ENCODE results near the gene RPA1. TPM values are rescaled to one million over a fixed set of nuclear protein-coding genes. Genes with fewer than 3 reads are reported as not detected.

Gene RPA1
- polyA plus RNA-seq, 3 donors = 101 to 135 (median 131) TPM

- DNase-seq (ENCODE audit: extremely low read depth in 1 of 11, low read depth in 9 of 11, low spot score in 4 of 11) = no peak
Measured at GRCh38 chr17:1897105-1897656, 67.4 kb downstream of the RPA1 start.

- no peak for DNase-seq (ENCODE audit: extremely low read depth in 1 of 11, low read depth in 9 of 11, low spot score in 4 of 11)
Measured at GRCh38 chr17:1898332-1898731, 68.5 kb downstream of the RPA1 start.

DNA sequence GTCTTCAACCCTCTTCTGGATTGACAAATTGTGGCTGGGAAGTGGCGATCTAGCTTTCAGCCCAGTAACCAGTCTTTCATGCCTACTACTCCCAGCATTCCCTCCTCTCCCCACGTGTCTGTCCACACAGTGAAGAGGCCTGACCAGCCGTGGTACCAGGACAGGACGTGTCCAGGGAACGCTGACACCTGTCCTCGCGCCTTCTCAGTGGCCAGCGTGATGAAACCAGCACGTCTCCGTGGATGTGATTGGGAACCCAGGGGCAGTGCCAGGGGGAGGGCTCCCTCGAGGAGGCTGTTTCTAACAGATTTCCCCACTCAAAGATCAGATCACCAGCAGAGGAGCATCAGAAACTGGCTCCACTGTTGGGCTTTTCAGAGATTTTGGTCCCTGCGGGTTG, 69.1 kb downstream of the RPA1 start:
- no peak for DNase-seq (ENCODE audit: extremely low read depth in 1 of 11, low read depth in 9 of 11, low spot score in 4 of 11)

- no peak for DNase-seq (ENCODE audit: extremely low read depth in 1 of 11, low read depth in 9 of 11, low spot score in 4 of 11)
Measured at GRCh38 chr17:1899403-1900000, 69.7 kb downstream of the RPA1 start.

GRCh38 chr17:1904273-1905182, 74.7 kb downstream of the RPA1 start:
- no peak for DNase-seq (ENCODE audit: extremely low read depth in 1 of 11, low read depth in 9 of 11, low spot score in 4 of 11)

GRCh38 chr17:1905190-1905913, 75.5 kb downstream of the RPA1 start:
- no peak for DNase-seq (ENCODE audit: extremely low read depth in 1 of 11, low read depth in 9 of 11, low spot score in 4 of 11)

- DNase-seq (ENCODE audit: extremely low read depth in 1 of 11, low read depth in 9 of 11, low spot score in 4 of 11) = no peak
Measured at GRCh38 chr17:1906662-1907101, 76.9 kb downstream of the RPA1 start.

DNA sequence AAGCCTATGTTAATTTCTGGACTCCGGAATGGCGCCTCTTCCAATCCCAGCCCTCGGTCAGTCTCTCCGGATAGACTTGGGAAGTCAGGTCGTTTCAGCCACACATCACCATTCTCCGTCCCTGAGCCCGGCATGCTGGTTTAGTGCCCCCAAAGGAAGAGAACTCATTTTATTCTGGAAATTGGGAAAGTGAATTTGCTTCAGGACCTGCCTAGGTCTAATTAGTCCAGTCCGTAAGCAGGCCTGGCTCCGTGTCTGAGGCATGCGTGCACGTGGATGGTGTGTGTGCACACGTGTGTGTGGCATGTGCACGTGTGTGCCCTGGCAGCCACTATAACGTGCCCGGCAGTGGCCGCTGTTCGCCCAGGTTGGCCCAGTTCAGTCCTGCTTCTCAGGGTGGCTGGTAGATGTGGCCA, 77.4 kb downstream of the RPA1 start:
- DNase-seq (ENCODE audit: extremely low read depth in 1 of 11, low read depth in 9 of 11, low spot score in 4 of 11) = no peak

GRCh38 chr17:1907909-1908698, 78.3 kb downstream of the RPA1 start:
- DNase-seq (ENCODE audit: extremely low read depth in 1 of 11, low read depth in 9 of 11, low spot score in 4 of 11) = no peak

- peak in 10 of 11 donors; percentile 59 to 86 (median 70) for DNase-seq (ENCODE audit: extremely low read depth in 1 of 11, low read depth in 9 of 11, low spot score in 4 of 11)
Measured at GRCh38 chr17:1908699-1909309, 79.0 kb downstream of the RPA1 start.

- DNase-seq (ENCODE audit: extremely low read depth in 1 of 11, low read depth in 9 of 11, low spot score in 4 of 11) = no peak
Measured at GRCh38 chr17:1909985-1910384, 80.2 kb downstream of the RPA1 start.

- no peak for DNase-seq (ENCODE audit: extremely low read depth in 1 of 11, low read depth in 9 of 11, low spot score in 4 of 11)
Measured at GRCh38 chr17:1912146-1912545, 82.3 kb downstream of the RPA1 start.

DNA sequence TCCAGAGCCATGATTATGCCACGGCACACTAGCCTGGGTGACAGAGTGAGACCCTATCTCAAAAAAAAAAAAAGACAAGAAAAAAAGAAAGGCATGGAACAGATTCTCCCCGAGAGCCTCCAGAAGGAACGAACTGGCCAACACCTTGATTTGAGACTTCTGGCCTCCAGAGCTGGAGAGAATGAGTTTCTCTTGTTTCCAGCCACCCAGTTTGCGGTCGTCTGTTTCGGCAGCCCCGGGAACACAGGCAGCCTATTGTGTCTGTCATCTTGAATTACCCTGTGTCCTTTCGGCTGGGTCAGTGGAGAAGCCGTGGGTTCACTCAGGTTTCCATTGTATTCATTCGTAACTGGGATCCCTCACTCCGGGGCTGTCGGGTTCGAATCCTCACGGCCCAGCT, 83.9 kb downstream of the RPA1 start:
- no peak for DNase-seq (ENCODE audit: extremely low read depth in 1 of 11, low read depth in 9 of 11, low spot score in 4 of 11)

GRCh38 chr17:1914661-1915083, 84.9 kb downstream of the RPA1 start:
- no peak for DNase-seq (ENCODE audit: extremely low read depth in 1 of 11, low read depth in 9 of 11, low spot score in 4 of 11)

DNA sequence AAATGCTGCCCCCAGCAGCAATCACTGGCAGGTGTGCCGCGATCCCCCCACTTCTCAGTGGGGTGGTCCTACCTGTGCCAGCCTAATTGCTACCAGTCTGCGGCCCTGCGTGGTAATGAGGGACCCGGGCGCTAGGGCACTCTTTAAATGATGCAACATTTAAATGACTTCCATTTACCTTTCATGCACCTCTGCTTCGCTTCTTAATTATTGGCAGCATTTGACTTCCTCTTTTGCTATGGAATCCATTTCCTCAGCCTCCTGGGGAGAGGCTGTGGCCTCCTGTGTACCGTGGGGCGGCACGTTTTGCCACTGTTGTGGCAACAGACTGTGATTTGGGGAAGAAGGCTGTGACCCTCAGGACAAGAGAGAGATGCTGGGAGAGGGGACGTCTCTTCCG, 86.1 kb downstream of the RPA1 start:
- DNase-seq (ENCODE audit: extremely low read depth in 1 of 11, low read depth in 9 of 11, low spot score in 4 of 11) = no peak

DNA sequence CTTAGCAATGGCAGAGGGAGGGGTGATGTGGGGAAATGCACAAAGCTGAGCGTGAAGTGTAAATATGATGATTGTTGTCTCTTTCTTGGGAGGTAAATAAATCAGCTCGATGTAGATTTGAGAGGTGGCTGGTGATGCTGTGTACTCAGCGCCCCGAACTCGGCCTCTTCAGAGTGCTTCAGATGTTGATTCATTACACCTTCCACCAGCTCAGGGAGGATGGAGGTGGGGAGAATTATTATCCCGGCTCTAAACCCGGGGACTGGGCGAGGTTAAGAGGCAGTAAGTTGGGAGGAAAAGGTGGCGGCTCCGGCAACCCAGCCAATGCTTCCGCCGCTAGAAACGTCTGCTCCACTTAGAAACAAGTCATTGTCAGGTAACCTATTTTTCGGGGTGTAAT, 86.5 kb downstream of the RPA1 start:
- no peak for DNase-seq (ENCODE audit: extremely low read depth in 1 of 11, low read depth in 9 of 11, low spot score in 4 of 11)

DNA sequence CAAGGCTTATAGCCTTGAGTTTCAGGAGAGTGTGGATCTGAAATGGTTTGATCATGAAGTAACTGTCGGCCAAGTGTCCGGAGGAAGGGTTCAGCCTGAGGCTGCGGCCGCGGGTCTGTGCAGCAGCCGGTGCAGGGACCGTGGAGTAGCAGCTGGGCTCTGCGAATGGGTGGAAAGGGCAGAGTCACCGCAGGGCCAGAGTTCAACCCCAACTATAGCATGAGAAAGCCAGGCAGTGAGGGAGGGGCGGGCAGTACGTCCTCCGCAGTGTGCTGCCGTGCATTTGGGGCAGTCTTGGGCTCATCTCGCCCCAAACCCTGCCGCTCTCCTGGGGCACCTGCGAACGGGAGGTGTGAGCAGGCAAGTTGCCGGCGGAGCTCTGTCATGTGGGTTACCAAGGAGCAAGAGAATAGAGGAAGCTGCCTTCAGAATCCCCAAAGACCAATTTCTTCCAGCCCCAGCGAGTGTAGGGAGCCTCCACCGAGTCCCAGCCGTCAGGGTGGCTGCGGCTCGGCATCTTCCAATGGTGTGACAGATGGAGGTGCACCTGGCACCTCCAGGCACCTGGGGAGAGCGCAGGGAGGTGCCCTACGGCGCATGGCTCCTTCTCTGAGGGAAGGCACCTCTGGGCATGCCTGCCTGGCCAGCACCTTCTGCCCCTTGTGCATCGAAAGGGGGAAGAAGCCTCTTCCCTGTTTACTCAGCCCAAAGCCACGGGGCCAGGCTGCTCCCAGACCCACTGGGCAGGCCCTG, 87.3 kb downstream of the RPA1 start:
- no peak for DNase-seq (ENCODE audit: extremely low read depth in 1 of 11, low read depth in 9 of 11, low spot score in 4 of 11)

All from renal cortex interstitium (tissue), 11 donors.